Endothelial cell of umbilical vein (primary cell): ENCODE results near the gene CACNA1C.

ENCODE experiments used
- EZH2 ChIP-seq: IDR thresholded peaks from 2 replicates; pipeline ENCODE4 v1.6.1; 2012; ENCODE audit warnings: borderline replicate concordance, low read depth, mild to moderate bottlenecking, moderate library complexity, low read length, inconsistent platforms; ENCODE audit not compliant: severe bottlenecking
- GATA2 ChIP-seq: IDR thresholded peaks from 2 replicates; pipeline ENCODE4 v1.7.0; 2011; ENCODE audit warnings: low read depth, mild to moderate bottlenecking, moderate library complexity, mixed read lengths, low read length; ENCODE audit not compliant: insufficient read length, insufficient read depth
- JUN ChIP-seq: IDR thresholded peaks from 2 replicates; pipeline ENCODE4 v1.6.1; 2011; ENCODE audit warnings: borderline replicate concordance, low read depth; ENCODE audit not compliant: insufficient read length, insufficient read depth
- MYC ChIP-seq: IDR thresholded peaks from one replicate; pipeline ENCODE4 v1.6.1; 2011; ENCODE audit warnings: mild to moderate bottlenecking, low read depth, low read length
- POLR2A ChIP-seq: IDR thresholded peaks from 2 replicates; pipeline ENCODE4 v1.6.1; 2012; ENCODE audit warnings: low read depth, mild to moderate bottlenecking, control low read depth, low read length
- POLR2AphosphoS5 ChIP-seq: IDR thresholded peaks from 2 replicates; pipeline ENCODE4 v1.6.1; 2012; ENCODE audit warnings: low read depth, mild to moderate bottlenecking, control low read depth, low read length, moderate library complexity; ENCODE audit not compliant: insufficient read depth
- TF ChIP-seq, protein P1 (sequence below): IDR thresholded peaks from 2 replicates; pipeline ENCODE4 v1.6.1; 2011; ENCODE audit not compliant: insufficient read depth, insufficient read length
- TF ChIP-seq, protein P2 (sequence below), 2 donors: IDR thresholded peaks; 1 replicate in 1 of 2; 2 replicates in 1 of 2; pipeline ENCODE4 v1.5.1; 2011; ENCODE audit warnings: low read length in 2 of 2, mild to moderate bottlenecking in 2 of 2, moderate library complexity in 2 of 2, control low read depth in 1 of 2, inconsistent platforms in 1 of 2, low read depth in 1 of 2; ENCODE audit not compliant: insufficient read depth in 1 of 2; ENCODE audit errors: extremely low read depth in 1 of 2

GRCh38 chr12:2360630-2361170 lies 307.9 kb downstream of the CACNA1C start:
- TF ChIP-seq, protein P1, sequence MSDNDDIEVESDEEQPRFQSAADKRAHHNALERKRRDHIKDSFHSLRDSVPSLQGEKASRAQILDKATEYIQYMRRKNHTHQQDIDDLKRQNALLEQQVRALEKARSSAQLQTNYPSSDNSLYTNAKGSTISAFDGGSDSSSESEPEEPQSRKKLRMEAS, result no peak
- TF ChIP-seq POLR2AphosphoS5 (no peak), POLR2A (no peak), EZH2 (no peak), JUN (no peak), MYC (no peak), GATA2 (no peak)
- TF ChIP-seq, protein P2, sequence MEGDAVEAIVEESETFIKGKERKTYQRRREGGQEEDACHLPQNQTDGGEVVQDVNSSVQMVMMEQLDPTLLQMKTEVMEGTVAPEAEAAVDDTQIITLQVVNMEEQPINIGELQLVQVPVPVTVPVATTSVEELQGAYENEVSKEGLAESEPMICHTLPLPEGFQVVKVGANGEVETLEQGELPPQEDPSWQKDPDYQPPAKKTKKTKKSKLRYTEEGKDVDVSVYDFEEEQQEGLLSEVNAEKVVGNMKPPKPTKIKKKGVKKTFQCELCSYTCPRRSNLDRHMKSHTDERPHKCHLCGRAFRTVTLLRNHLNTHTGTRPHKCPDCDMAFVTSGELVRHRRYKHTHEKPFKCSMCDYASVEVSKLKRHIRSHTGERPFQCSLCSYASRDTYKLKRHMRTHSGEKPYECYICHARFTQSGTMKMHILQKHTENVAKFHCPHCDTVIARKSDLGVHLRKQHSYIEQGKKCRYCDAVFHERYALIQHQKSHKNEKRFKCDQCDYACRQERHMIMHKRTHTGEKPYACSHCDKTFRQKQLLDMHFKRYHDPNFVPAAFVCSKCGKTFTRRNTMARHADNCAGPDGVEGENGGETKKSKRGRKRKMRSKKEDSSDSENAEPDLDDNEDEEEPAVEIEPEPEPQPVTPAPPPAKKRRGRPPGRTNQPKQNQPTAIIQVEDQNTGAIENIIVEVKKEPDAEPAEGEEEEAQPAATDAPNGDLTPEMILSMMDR (IDR thresholded peaks at IDR 0.05; ENCODE audit: extremely low read depth in 1 of 2, insufficient read depth in 1 of 2, low read depth in 1 of 2, low read length in 2 of 2), result no peak
